Tibial nerve (tissue), 4 donors: Measurements from ENCODE around the gene PHAF1. TPM values are rescaled to one million over a fixed set of nuclear protein-coding genes. Genes with fewer than 3 reads are reported as not detected.

Source experiments
- DNase-seq, 2 donors: peaks; one replicate each; pipeline ENCODE4 v3.0.0-alpha.2; 2019; ENCODE audit warnings: low spot score in 2 of 2
- H3K27ac ChIP-seq, 4 donors: fragments of 200-600 bp; sonication (generic) in 3 of 4; one replicate each; pipeline ENCODE4 v1.5.1; 2017 to 2019; ENCODE audit warnings: mild to moderate bottlenecking in 1 of 4
- H3K27me3 ChIP-seq, 2 donors: fragments of 200-600 bp; sonication (generic) in 1 of 2; one replicate each; pipeline versions ENCODE4 v1.5.1 to v1.6.0; 2017 to 2019
- H3K36me3 ChIP-seq, 3 donors: fragments of 200-600 bp; sonication (generic); one replicate each; pipeline ENCODE4 v1.5.1; 2018 to 2019
- H3K4me1 ChIP-seq, 4 donors: fragments of 200-600 bp; sonication (generic) in 3 of 4; one replicate each; pipeline ENCODE4 v1.5.1; 2017 to 2019
- H3K4me3 ChIP-seq, 4 donors: fragments of 200-600 bp; sonication (generic) in 3 of 4; one replicate each; pipeline ENCODE4 v1.5.1; 2017 to 2019; ENCODE audit warnings: mild to moderate bottlenecking in 1 of 4, moderate library complexity in 1 of 4
- H3K9me3 ChIP-seq, 4 donors: fragments of 200-600 bp; sonication (generic) in 3 of 4; one replicate each; pipeline ENCODE4 v1.5.1; 2017 to 2019
- CTCF ChIP-seq, 5 experiments: fragments of 200-600 bp in 3 of 5; fragments of 450-650 bp in 2 of 5; sonication (generic) in 3 of 5; IDR thresholded peaks; one replicate each; pipeline ENCODE4 v1.5.1; 2016 to 2019; ENCODE audit warnings: antibody characterized with exemption in 5 of 5, mild to moderate bottlenecking in 3 of 5, moderate library complexity in 2 of 5
- EP300 ChIP-seq, 2 donors: sonication (generic); formaldehyde crosslinking; IDR thresholded peaks; one replicate each; pipeline ENCODE4 v1.6.1; 2017; ENCODE audit warnings: antibody characterized with exemption in 2 of 2, mild to moderate bottlenecking in 1 of 2
- POLR2A ChIP-seq, 2 donors: fragments of 450-650 bp; IDR thresholded peaks; one replicate each; pipeline ENCODE4 v1.6.1; 2017; ENCODE audit warnings: antibody characterized with exemption in 2 of 2, mild to moderate bottlenecking in 2 of 2, moderate library complexity in 2 of 2
- WGBS, 2 donors: methylation state at CpG; one replicate each; pipeline ENCODE4 v1.1.5; 2018; 5-methylcytosine and 5-hydroxymethylcytosine counted together
- total RNA-seq, 4 donors: library from RNA; depleted of rRNA; stranded (reverse); fragments of >200 nt; gene quantifications; one replicate each; pipeline ENCODE4 v1.1.0, GENCODE V29; 2016

The PHAF1 gene
- total RNA-seq, 4 donors from 2014 or later = 22.2 to 34.5 (median 28.1) TPM

GRCh38 chr16:67180166-67180565 is 70.4 kb downstream of the PHAF1 start:
- DNase-seq = no peak
- H3K9me3 ChIP-seq = no peaks in the 10 kb centered on the region

GRCh38 chr16:67181346-67181745 is 71.6 kb downstream of the PHAF1 start:
- Histone ChIP-seq H3K9me3 (no peaks in the 10 kb centered on the region), H3K36me3 (no peaks in the 10 kb centered on the region), H3K27ac (peak overlapping the region in 3 of 4 donors; percentile 21 to 58 (median 40)), H3K4me3 (no peak overlapping the region), H3K4me1 (peaks cover 0 to 57% (median 25%) of the 10 kb centered on the region in 4 donors), H3K27me3 (peaks cover 0 to 13% of the 10 kb centered on the region in 2 donors)
- 39 to 51% methylated on average over 2 of the region's 2 CpGs for WGBS, 2 donors
- peak in 1 of 2 donors; percentile 33 for DNase-seq
- TF ChIP-seq POLR2A (IDR thresholded peaks at IDR 0.05) = no peak
- TF ChIP-seq CTCF (IDR thresholded peaks at IDR 0.05) = no peak
- no peak for TF ChIP-seq EP300 (IDR thresholded peaks at IDR 0.05)

More at GRCh38 chr16:67180166-67180565, 70.4 kb downstream of the PHAF1 start:
- H3K36me3 ChIP-seq = no peaks in the 10 kb centered on the region
- H3K27ac ChIP-seq = no peak overlapping the region
- no peak overlapping the region for H3K4me3 ChIP-seq
- 92 to 95% methylated on average over 15 to 16 of the region's 16 CpGs for WGBS, 2 donors
- peaks cover 0 to 49% (median 18%) of the 10 kb centered on the region in 4 donors for H3K4me1 ChIP-seq
- peaks cover 0 to 13% of the 10 kb centered on the region in 2 donors for H3K27me3 ChIP-seq
- no peak for TF ChIP-seq CTCF (IDR thresholded peaks at IDR 0.05)
- no peak for TF ChIP-seq POLR2A (IDR thresholded peaks at IDR 0.05)
- TF ChIP-seq EP300 (IDR thresholded peaks at IDR 0.05) = no peak

DNA sequence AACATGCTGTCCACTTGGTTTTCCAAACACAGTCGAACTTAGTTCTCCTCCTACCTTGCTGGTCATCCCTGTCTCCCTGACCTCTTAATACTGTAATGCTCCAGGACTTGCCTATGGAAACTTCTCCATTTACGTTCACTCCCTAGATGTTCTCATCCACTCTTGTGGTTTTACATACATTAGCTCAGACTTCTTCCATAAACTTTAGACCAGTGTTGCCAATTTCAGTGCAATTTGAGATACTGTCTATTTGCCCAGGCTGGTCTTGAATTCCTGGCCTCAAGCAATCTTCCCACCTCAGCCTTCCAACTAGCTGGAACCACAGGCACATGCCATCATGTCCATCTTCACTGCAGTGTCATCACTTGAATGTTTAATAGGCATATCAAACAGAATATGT is 72.5 kb downstream of the PHAF1 start:
- WGBS, 2 donors = 79 to 83% methylated on average over 2 of the region's 2 CpGs
- Histone ChIP-seq H3K9me3 (no peaks in the 10 kb centered on the region), H3K36me3 (no peaks in the 10 kb centered on the region), H3K4me1 (peaks cover 0 to 57% (median 25%) of the 10 kb centered on the region in 4 donors), H3K27ac (peak overlapping the region in 2 of 4 donors; percentile 92 to 99), H3K4me3 (no peak overlapping the region), H3K27me3 (peaks cover 0 to 13% of the 10 kb centered on the region in 2 donors)
- TF ChIP-seq POLR2A (IDR thresholded peaks at IDR 0.05) = no peak
- TF ChIP-seq CTCF (IDR thresholded peaks at IDR 0.05) = no peak
- no peak for TF ChIP-seq EP300 (IDR thresholded peaks at IDR 0.05)
- DNase-seq = no peak

- WGBS, 2 donors = 6 to 7% methylated on average over 11 of the region's 11 CpGs
- TF ChIP-seq EP300 (IDR thresholded peaks at IDR 0.05) (no peak), CTCF (IDR thresholded peaks at IDR 0.05) (no peak), POLR2A (IDR thresholded peaks at IDR 0.05) (no peak)
- no peaks in the 10 kb centered on the region for H3K9me3 ChIP-seq
- H3K27ac ChIP-seq = peak overlapping the region; percentile 92 to 99 (median 94)
- DNase-seq = no peak
- H3K4me1 ChIP-seq = peaks cover 0 to 48% (median 22%) of the 10 kb centered on the region in 4 donors
- H3K36me3 ChIP-seq = no peaks in the 10 kb centered on the region
- H3K4me3 ChIP-seq = peak overlapping the region in 3 of 4 donors; percentile 62 to 76 (median 74)
- peaks cover 0 to 6% of the 10 kb centered on the region in 2 donors for H3K27me3 ChIP-seq
Measured at GRCh38 chr16:67183284-67183626, 73.5 kb downstream of the PHAF1 start.

DNA sequence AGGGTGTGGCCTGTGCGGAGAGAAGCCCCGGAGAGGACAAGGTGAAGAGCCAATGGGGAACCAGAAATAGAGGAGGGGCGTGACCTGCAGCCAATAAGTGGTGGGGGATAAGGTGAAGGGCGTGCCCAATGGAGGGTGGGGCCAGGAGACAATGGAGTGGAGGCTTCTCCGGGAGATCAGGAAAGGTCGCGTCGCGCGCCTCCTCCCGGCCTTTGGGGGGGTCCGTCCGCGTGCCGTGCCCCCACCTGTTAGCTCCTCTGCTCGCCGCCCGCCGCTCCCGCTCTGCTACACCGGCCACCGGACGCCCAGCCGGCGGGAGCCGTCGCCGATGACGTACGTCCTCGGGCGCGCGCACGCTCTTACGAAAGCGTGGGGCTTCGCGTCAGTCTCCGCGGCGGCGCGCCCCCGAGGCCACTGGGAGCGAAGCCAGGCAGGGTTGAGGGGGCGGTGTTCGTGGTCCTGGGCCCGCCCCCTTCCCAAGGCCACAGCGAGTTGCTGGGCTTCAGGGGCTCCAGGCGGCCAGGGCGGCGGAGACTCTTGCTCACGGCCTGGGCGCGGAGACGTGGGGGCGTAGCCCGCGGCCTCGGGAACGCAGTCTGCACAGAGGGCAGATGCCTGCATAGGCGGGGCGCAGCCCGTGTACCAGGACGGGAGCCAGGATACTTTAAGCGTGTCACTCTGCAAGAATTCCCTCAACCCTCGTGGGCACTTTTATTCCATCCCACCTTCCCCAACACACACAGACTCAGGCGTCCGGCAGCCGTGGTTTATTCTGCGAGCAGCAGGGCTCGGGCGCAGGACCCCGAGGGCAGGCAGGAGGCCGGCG is 74.1 kb downstream of the PHAF1 start, which contains the start of gene MATCAP1:
Gene MATCAP1 (minus strand): TSS at position 337 of the 826 bp plus-strand sequence. CDS start 3,353 bp downstream, outside the sequence.
- Histone ChIP-seq H3K4me1 (peaks cover 0 to 43% (median 18%) of the 10 kb centered on the region in 4 donors), H3K27ac (peak within 1 kb of the TSS; percentile 92 to 99 (median 94)), H3K36me3 (no peaks in the 10 kb centered on the region), H3K9me3 (no peaks in the 10 kb centered on the region), H3K4me3 (peak within 1 kb of the TSS; percentile 49 to 76 (median 68)), H3K27me3 (peaks cover 0 to 3% of the 10 kb centered on the region in 2 donors)
- TF ChIP-seq CTCF (IDR thresholded peaks at IDR 0.05) (peak in 1 of 5 experiments; percentile 30), POLR2A (IDR thresholded peaks at IDR 0.05) (peak in 1 of 2 donors; percentile 73), EP300 (IDR thresholded peaks at IDR 0.05) (peak; percentile 47 to 89)
- 0% methylated on average over 51 to 74 of the region's 77 CpGs for WGBS, 2 donors
- DNase-seq = peak; percentile 86 to 93
